Muscle layer of colon (tissue), 2 donors: ENCODE measurements around the gene FAM168A.

ENCODE experiments used
- H3K27ac ChIP-seq: one replicate; pipeline ENCODE4 v1.7.0; 2013; ENCODE audit warnings: low read depth, mild to moderate bottlenecking, low read length, moderate library complexity
- H3K27me3 ChIP-seq, 2 donors: one replicate each; pipeline ENCODE4 v1.7.0; 2013; ENCODE audit warnings: low read length in 2 of 2, mild to moderate bottlenecking in 2 of 2; ENCODE audit not compliant: insufficient read depth in 2 of 2, control insufficient read depth in 1 of 2
- H3K36me3 ChIP-seq: one replicate; pipeline ENCODE4 v1.7.0; 2013; ENCODE audit warnings: mild to moderate bottlenecking, low read length; ENCODE audit not compliant: insufficient read depth
- H3K4me1 ChIP-seq: one replicate; pipeline ENCODE4 v1.7.0; 2013; ENCODE audit warnings: mild to moderate bottlenecking, low read length; ENCODE audit not compliant: insufficient read depth
- H3K4me3 ChIP-seq, 2 donors: one replicate each; pipeline ENCODE4 v1.7.0; 2013; ENCODE audit warnings: low read length in 2 of 2, low read depth in 1 of 2, mild to moderate bottlenecking in 1 of 2, moderate library complexity in 1 of 2
- H3K9ac ChIP-seq: one replicate; pipeline ENCODE4 v1.7.0; 2013; ENCODE audit warnings: low read length
- H3K9me3 ChIP-seq: one replicate; pipeline ENCODE4 v1.7.0; 2013; ENCODE audit warnings: mild to moderate bottlenecking, low read length
- donor health status: abdominal sarcoma.
- donor health status: Adenocarcinoma of cecum.

Gene FAM168A

GRCh38 chr11:73553266-73553665 lies 44.6 kb downstream of the FAM168A start:
- Histone ChIP-seq H3K27me3 (no peaks in the 10 kb centered on the region), H3K27ac (no peak overlapping the region), H3K9me3 (no peaks in the 10 kb centered on the region), H3K4me3 (no peak overlapping the region), H3K4me1 (peaks cover 6% of the 10 kb centered on the region), H3K9ac (no peak overlapping the region), H3K36me3 (no peaks in the 10 kb centered on the region)

GRCh38 chr11:73551677-73552076 lies 46.2 kb downstream of the FAM168A start:
- Histone ChIP-seq H3K4me1 (peaks cover 6% of the 10 kb centered on the region), H3K9ac (no peak overlapping the region), H3K27me3 (no peaks in the 10 kb centered on the region), H3K9me3 (no peaks in the 10 kb centered on the region), H3K4me3 (no peak overlapping the region), H3K27ac (no peak overlapping the region), H3K36me3 (no peaks in the 10 kb centered on the region)

GRCh38 chr11:73549376-73549775 lies 48.5 kb downstream of the FAM168A start:
- Histone ChIP-seq H3K36me3 (no peaks in the 10 kb centered on the region), H3K9ac (no peak overlapping the region), H3K4me1 (peaks cover 6% of the 10 kb centered on the region), H3K27me3 (no peaks in the 10 kb centered on the region), H3K4me3 (no peak overlapping the region), H3K27ac (no peak overlapping the region), H3K9me3 (no peaks in the 10 kb centered on the region)

- Histone ChIP-seq H3K9ac (no peak overlapping the region), H3K27me3 (no peaks in the 10 kb centered on the region), H3K4me3 (no peak overlapping the region), H3K36me3 (no peaks in the 10 kb centered on the region), H3K9me3 (no peaks in the 10 kb centered on the region), H3K4me1 (peaks cover 6% of the 10 kb centered on the region), H3K27ac (no peak overlapping the region)
Observed at GRCh38 chr11:73547706-73548595, 50.0 kb downstream of the FAM168A start.

- H3K4me1 ChIP-seq: no peaks in the 10 kb centered on the region
- no peaks in the 10 kb centered on the region for H3K9me3 ChIP-seq
- H3K9ac ChIP-seq: no peak overlapping the region
- H3K4me3 ChIP-seq: no peak overlapping the region
- H3K27me3 ChIP-seq: no peaks in the 10 kb centered on the region
- H3K27ac ChIP-seq: no peak overlapping the region
- no peaks in the 10 kb centered on the region for H3K36me3 ChIP-seq
Observed at GRCh38 chr11:73542175-73542574, 55.7 kb downstream of the FAM168A start.

- Histone ChIP-seq H3K4me3 (no peak overlapping the region), H3K36me3 (no peaks in the 10 kb centered on the region), H3K4me1 (no peaks in the 10 kb centered on the region), H3K27me3 (no peaks in the 10 kb centered on the region), H3K9me3 (no peaks in the 10 kb centered on the region), H3K27ac (no peak overlapping the region), H3K9ac (no peak overlapping the region)
Observed at GRCh38 chr11:73539506-73540084, 58.3 kb downstream of the FAM168A start.

- Histone ChIP-seq H3K4me3 (no peak overlapping the region), H3K27ac (no peak overlapping the region), H3K9ac (no peak overlapping the region)
Observed at GRCh38 chr11:73538381-73538872, 59.5 kb downstream of the FAM168A start.

GRCh38 chr11:73537969-73538368 lies 59.9 kb downstream of the FAM168A start:
- Histone ChIP-seq H3K4me3 (no peak overlapping the region), H3K9me3 (no peaks in the 10 kb centered on the region), H3K36me3 (no peaks in the 10 kb centered on the region), H3K4me1 (peaks cover under 1% of the 10 kb centered on the region), H3K9ac (no peak overlapping the region), H3K27me3 (no peaks in the 10 kb centered on the region), H3K27ac (no peak overlapping the region)

More at GRCh38 chr11:73538381-73538872, 59.5 kb downstream of the FAM168A start:
- Histone ChIP-seq H3K27me3 (no peaks in the 10 kb centered on the region), H3K4me1 (no peaks in the 10 kb centered on the region), H3K9me3 (no peaks in the 10 kb centered on the region), H3K36me3 (no peaks in the 10 kb centered on the region)

GRCh38 chr11:73536961-73537360 lies 61.0 kb downstream of the FAM168A start:
- no peaks in the 10 kb centered on the region for H3K27me3 ChIP-seq
- peaks cover 4% of the 10 kb centered on the region for H3K4me1 ChIP-seq
- H3K36me3 ChIP-seq: no peaks in the 10 kb centered on the region
- no peaks in the 10 kb centered on the region for H3K9me3 ChIP-seq
- no peak overlapping the region for H3K9ac ChIP-seq
- H3K4me3 ChIP-seq: no peak overlapping the region
- H3K27ac ChIP-seq: no peak overlapping the region

- no peak overlapping the region for H3K9ac ChIP-seq
- no peaks in the 10 kb centered on the region for H3K36me3 ChIP-seq
- H3K27me3 ChIP-seq: no peaks in the 10 kb centered on the region
- H3K4me1 ChIP-seq: peaks cover 23% of the 10 kb centered on the region
- H3K4me3 ChIP-seq: no peak overlapping the region
- H3K9me3 ChIP-seq: no peaks in the 10 kb centered on the region
- no peak overlapping the region for H3K27ac ChIP-seq
Observed at GRCh38 chr11:73532310-73532709, 65.6 kb downstream of the FAM168A start.

- Histone ChIP-seq H3K4me3 (no peak overlapping the region), H3K27ac (no peak overlapping the region), H3K27me3 (no peaks in the 10 kb centered on the region), H3K9me3 (no peaks in the 10 kb centered on the region), H3K9ac (no peak overlapping the region), H3K4me1 (peaks cover 31% of the 10 kb centered on the region), H3K36me3 (no peaks in the 10 kb centered on the region)
Observed at GRCh38 chr11:73531386-73531785, 66.5 kb downstream of the FAM168A start.
